Measurements from ENCODE around the gene DMPK.
A peak's percentile ranks its signal among the peaks of the same experiment; 100 is the strongest.

DMPK gene

DNA sequence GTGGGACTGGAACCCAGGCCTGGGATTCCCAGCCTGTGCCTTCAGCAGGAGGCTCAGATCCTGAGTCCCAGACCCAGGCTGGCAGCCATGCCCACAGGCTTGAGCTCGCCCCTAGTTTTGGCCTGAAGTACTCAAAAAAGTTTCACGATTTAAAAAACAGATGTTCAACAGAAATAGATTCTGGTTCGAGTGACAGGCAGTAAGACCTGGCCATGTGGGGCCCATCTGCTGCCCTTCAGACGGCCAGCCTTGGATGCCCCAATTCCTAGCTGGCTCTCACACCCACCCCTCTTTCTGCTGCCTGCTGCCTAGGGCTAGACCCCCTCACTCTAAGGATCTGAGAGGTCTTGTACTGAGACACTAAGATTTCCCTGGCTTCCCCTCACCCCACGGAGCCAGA lies 2.8 kb upstream of the DMPK start:
- DNase-seq = peak; percentile 15

DNA sequence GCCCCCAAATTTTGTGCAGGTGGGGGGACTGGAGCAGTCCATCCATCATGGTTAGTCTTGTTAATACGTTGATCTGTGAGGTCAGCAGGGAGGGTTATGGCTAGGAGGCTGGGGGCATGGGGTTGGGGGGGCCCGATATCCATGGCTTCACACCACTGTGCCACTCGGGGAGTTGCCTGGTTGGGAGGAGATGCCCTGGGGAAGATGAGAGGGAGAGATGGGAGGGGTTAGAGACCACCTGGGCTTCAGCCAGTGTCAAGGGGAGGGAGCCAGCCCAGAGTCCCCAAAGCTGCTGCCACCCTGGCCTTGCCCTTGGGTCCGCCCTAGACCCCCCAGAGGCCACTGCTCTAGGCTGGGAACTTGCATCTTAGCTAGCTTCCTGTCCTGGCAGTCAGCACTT lies 1.8 kb upstream of the DMPK start:
- no peak for DNase-seq

DNA sequence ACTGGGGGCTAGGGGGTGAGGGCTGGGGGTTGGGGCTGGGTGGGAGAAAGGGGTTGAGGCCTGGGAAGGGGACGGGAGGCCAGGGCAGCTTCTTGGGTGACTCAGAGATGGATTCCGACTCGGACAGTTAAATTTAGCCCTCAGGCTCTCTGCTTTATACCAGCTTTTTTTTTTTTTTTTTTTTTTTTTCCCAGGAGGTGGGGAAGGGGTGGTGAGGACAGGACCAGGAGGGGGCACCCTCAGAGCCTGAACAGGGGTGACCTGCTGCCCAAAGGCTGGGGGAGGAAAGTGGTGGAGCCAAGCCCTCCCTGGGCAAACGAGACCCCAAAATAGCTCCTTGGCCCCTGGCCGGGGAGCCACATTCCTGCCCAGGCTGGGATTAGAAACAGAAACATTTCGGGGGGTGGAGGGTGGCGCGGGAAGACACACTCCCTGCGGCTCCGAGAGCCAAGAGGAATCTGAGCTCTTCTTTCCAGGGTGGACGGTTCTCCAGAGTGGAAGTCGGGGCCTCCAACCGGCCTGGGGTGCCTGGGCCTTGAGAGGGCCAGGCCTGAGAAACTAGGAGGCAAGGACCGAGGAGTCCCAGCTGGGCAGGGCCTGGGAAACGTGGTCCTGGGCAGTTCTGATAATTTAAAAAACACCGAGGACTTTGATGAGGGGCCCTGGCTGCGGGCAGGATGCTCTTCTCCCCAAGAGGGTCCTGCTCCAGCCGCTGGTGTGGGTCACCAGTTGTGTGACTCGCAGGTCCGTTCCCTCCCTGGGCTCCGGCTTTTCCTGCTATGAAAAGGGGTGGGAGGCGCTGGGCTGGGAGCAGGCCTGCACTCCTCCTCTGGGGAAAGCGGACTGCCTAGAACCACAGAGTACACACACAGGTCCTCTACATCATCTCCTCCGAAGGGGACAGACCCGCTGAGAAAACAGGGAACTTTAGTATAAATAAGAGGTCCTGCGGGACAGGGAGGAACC lies 813 bp upstream of the DMPK start:
- peak; percentile 79 for DNase-seq

DNA sequence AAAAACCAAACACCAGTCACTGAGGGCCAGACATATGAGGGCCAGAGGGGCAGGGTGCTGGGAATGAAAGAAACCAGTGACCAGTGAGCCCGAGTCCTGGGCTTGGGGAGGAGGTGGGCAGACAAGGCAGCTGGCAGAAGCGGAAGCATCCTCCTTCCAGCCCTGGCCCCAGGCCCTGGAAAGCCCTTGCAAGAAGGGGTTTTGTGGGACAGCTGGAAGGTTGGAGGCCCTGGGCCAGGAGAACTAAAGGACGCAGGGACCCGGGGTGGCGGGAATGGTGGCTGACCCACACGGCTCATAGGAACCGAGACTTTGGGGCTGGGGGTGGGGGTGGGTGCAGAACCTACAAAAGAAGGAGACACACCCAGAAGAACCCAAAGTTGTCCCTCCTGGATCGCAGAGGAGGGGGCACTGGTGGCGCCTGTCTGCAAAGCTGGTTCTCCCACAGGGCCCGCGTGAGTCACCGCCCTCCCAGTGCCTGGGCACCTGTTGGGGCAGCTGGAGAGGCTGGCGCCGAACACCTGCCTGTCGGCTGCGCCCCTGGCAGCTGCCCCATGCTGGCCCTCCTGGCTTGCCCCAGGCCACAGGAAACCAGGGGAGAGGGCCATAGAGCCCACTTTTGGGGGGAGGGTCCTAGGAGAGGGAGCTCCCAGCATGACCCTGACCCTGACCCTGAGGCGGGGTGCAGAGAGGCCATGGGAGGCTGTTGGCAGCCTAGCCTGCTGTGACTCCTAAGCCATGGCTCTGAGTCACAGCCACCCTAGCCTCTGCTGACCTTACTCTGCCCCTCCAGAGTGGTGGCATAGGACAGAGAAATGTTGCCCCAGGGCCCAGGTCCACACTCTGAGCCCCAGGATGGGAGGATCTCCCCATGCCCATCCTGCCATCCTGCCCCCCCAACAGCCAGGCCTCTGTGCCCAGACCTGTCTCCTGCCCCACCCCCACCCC lies 802 bp downstream of the DMPK start:
- peak; percentile 75 for DNase-seq

DNA sequence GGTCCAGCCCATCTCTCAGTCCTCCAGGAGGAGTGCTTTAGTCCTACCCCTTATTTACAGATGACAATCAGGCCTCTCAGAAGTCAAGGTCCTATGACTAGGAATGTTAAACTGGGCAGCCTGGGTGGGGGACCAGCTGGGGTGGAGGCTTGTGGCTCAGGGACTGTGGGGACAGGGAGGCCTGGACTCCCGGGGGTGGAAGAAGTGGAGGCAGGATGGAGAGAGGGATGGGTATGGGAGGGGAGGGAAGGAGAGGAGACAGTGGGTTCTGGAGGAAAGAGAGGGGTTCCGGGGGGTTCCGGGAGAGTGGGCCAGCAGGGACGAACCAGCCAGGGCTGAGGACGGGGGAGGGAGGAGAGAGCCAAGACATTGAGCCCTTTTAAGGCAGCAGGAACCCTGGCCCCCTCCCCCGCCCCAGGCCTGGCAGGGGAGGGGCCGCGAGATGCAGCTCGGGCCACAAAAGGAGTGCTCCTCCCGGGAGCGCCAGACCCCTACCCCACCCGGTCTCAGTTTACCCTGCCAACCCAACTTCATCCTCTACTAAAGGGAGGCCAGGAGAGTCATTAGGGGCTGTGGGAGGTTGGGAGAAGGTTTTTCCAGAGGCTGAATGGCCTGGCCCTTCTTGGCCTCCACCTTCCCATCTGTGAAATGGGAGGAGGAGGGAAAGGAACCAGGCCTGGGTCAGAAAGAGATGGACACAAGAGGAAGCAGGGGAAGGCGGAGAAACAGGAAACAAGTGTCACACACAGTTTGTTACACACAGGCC lies 1.7 kb downstream of the DMPK start:
- DNase-seq = peak; percentile 43

DNA sequence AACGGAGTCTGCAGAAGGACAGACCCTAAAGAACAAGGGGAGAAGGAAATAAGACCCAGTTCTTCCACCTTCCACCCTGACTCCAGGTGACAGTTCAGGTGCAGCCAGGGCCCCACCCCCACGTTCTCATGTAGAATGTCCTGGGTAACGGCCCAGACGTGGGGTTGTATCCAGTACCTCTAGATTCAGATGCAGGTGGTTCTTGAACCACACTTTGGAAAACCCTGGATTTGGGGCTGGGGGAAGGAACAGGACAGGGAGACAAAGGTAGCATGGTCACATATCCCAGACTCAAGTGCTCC lies 2.2 kb downstream of the DMPK start:
- peak; percentile 27 for DNase-seq

DNA sequence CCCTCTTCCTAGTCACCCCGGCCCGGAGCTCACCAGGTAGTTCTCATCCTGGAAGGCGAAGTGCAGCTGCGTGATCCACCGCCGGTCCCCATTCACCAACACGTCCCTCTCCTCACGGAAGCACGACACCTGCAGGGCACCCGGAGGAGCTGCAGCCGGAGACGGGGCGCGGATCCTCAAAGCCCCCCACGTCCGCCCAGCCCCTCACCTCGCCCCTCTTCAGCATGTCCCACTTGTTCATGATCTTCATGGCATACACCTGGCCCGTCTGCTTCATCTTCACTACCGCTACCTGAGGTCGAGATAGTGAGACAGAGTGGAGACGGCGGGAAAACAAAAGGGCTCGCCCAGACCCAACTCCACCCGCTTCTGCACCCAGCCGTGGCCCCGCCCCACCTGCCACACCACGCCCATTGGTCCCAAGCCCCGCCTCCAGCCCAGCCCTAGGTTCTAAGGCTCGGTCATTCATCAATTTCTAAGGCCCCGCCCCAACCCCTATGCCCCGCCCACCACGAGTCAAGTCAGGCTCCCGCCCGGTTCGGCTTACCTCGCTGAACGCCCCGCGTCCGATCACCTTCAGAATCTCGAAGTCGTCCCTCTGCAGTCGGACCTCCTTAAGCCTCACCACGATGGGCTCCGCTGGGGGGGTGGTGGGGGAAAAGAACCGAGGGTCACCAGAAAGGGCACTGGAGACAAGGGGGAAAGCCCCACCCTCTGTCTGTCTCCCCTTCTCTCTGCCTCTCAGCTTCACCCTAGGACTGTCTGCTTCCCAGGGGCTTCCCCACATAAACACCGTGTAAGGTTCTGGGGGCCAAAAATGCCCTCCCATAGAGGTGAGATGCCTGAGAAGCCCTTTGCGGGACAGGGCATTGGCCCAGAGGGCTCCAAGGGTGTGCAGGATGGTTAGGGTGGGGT lies 2.8 kb downstream of the DMPK start:
- peak; percentile 81 for DNase-seq

DNA sequence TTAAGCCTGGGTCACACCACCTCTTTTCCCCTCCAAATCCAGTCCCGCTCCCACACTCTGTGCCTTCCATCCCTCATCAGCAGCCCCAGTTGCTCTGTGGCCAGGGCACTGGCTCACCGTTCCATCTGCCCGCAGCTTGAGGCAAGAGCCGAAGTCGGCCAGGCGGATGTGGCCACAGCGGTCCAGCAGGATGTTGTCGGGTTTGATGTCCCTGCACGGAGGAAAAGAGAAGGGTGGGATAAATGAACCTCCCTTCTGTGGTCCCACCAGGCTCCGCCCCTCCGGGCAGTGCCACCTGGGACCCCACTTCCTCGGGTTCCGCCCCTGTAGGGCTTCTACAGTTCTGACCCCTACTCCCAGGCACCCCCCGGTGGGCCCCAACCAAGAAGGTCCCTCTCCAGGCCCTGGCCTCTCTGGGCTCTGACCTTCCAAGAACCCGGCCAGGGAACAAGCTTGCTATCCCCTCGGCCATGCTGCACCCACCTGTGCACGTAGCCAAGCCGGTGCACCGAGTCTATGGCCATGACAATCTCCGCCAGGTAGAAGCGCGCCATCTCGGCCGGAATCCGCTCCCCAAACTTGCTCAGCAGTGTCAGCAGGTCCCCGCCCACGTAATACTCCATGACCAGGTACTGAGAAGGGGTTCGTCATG lies 4.2 kb downstream of the DMPK start:
- peak; percentile 35 for DNase-seq

DNA sequence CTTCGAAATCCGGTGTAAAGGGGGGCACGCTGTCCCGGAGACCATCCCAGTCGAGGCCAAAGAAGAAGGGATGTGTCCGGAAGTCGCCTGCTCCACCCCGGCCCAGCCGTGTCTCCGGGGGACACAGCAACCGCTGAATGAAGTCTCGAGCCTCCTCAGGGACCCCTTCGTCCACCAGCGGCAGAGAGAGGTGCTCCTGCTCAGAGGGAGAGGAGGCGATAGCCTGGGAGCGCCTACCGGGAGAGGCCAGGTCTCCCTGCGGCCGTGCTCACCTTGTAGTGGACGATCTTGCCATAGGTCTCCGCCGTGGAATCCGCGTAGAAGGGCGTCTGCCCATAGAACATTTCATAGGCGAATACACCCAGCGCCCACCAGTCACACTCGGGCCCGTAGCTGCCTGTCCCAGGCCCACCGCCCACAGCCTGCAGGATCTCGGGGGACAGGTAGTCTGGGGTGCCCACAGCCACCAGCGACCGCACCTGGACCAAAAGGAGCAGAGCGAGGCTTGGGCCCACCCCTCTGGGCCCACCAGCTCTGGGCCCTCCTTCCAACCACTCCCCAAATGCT lies 4.8 kb downstream of the DMPK start:
- peak; percentile 27 for DNase-seq

DNA sequence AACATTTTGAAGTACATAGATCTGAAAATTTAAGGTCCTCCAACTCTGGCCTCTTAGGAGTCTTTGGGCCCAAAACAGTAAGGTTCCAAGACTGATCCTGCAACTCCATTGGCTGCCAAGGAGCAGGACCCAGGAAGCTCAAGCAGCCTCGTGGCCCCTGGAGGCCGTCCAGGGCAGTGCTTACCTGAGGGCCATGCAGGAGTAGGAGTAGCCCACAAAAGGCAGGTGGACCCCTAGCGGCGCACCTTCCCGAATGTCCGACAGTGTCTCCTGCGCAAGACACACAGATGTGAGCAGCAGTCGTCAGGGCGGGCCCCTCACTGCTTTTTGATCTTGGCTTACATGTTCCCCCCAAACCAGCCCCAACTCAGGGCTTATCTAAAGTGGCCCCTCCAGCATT lies 7.5 kb downstream of the DMPK start:
- DNase-seq = no peak

DNA sequence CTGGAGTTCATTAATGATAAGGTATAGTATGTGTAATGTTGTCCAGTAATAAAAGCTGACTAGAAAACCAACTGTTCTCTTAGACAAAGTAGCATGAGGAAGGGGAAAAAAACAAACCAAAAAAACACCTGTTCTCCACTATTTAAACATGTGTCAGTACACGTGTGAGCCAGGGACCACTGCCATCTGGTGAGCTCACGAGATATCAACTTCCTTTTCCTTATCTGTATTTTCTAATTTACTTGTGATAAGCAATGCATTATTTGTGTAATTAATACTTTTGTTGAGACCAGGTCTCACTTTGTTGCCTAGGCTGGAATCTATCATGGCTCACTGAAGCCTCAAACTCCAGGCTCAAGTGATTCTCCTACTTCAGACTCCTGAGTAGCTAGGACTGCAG lies 8.9 kb downstream of the DMPK start:
- no peak for DNase-seq

DNA sequence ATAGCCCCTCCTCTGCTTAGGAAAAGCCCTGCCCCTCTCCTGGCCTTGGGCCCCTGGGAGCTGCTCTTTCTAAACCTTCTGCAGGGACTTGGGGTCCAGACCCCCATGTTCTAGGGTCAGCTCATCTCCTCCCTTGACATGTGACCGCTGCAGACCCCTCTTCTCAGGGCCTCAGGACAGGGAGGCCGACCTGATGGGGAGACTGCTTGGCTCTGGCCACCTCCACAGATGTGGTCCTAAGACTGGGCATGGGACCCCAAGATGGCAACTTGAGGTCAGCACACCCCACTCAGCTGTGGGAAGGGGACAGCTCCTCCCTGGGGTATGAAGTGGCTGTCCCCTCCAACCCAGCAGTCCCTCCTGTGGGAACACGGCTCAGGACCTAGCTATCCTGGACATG lies 9.4 kb downstream of the DMPK start:
- DNase-seq = no peak

DNA sequence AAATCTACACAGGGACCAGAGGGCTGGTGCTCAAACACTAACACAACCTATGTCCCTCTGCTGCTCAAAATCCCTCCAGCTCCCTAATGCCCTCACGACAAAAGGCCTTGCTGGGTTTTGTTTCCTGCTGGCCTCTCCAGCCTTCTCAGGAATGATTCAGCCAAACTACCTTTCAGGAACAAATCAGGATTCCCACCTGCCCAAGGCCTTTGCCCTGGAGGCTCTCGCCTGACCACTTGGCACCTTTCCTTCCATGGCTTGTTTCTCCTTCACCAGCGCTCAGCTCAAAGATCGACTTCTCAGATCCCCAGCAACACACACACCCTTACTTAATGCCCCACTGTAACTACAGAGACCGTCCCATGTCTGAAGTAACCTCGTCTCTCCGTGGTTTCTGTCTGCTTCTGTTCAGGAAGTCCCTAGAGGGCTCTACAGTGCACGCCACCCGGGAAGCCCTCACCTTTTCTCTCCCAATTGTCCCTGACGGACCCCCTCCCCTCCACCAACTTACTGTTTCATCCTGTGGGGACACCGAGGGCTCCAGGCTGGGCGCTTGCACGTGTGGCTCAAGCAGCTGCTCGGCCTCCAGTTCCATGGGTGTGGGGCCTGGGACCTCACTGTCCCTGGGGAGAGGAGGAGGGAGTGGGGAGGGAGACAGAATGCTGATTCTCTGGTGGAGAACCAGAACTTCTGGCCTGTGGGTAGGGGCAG lies 10.0 kb downstream of the DMPK start:
- DNase-seq = no peak

DNA sequence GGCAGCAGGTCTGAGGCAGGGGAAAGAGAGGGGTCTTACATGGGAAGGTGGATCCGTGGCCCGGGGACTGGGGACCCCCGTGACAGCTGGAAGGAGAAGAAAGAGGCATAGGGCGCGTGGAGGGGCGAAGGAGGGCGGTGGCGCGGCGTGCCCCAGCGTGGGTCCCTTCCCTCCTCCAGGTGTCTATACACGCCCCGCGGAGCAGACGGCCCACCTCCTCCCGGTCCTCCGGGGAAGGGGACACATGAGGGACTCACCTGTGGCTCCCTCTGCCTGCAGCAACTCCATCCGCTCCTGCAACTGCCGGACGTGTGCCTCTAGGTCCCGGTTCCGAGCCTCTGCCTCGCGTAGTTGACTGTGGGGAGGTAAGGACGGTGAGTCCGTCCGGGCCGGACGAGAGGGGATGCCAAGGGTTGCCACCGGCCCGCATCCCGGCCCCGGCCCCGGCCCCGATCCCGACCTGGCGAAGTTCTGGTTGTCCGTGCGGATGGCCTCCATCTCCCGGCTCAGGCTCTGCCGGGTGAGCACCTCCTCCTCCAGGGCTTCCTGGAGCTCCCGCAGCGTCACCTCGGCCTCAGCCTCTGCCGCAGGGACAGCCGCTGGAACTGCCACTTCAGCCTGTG lies 10.9 kb downstream of the DMPK start:
- no peak for DNase-seq

DNA sequence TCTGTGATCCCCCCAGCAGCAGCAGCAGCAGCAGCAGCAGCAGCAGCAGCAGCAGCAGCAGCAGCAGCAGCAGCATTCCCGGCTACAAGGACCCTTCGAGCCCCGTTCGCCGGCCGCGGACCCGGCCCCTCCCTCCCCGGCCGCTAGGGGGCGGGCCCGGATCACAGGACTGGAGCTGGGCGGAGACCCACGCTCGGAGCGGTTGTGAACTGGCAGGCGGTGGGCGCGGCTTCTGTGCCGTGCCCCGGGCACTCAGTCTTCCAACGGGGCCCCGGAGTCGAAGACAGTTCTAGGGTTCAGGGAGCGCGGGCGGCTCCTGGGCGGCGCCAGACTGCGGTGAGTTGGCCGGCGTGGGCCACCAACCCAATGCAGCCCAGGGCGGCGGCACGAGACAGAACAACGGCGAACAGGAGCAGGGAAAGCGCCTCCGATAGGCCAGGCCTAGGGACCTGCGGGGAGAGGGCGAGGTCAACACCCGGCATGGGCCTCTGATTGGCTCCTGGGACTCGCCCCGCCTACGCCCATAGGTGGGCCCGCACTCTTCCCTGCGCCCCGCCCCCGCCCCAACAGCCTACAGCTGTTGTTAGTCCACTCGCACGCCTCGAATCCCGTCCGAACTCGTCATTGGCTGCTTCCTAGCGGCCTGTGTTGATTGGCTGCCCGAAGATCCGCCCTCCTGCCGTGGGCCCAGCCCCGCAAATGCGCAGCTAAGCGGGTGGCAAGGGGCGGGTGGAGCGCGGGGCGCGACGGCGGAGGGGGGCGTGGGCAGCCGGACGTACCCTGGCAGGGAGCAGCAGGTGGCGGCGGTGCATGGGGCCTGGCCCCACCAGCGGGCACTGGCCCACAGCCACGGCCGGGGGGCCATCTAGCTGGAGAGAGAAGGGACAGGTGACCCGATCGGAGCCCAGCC lies 11.8 kb downstream of the DMPK start:
- DNase-seq = peak; percentile 98

DNA sequence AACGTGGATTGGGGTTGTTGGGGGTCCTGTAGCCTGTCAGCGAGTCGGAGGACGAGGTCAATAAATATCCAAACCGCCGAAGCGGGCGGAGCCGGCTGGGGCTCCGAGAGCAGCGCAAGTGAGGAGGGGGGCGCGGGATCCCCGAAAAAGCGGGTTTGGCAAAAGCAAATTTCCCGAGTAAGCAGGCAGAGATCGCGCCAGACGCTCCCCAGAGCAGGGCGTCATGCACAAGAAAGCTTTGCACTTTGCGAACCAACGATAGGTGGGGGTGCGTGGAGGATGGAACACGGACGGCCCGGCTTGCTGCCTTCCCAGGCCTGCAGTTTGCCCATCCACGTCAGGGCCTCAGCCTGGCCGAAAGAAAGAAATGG lies 12.5 kb downstream of the DMPK start:
- no peak for DNase-seq

DNA sequence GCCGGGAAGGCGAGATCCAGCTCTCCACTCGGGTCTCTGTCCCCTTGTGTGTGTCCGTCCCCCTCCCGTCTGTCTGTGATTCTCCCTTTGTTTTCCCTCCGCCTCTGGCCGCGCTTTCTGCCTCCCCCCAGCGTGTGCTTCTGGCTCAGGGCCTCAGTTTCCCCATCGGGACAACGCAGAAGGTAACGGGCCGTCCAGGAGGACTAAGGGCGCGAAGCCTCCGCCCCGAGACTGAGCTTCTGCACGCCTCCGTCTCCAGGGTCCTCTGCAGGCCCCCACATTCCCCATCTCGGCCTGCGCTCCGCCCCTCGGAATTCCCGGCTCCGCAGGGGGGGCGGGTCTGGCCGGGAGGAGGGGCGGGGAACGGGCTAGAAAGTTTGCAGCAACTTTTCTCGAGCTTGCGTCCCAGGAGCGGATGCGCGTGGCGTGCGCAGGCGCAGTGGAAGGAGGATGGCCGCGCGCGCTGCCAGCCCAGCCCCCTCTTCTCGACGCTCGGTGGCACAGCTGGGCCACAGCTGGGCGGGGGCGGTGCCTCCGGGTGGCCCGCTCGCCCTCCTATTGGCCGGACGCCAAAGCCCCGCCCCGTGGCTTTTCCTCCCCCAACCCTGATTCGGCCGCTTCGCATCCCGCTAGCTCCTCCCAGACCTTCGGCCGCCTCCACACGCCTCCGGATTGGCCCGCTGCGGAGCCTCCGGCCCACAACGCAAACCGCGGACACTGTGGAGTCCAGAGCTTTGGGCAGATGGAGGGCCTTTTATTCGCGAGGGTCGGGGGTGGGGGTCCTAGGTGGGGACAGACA lies 13.1 kb downstream of the DMPK start, which contains the start of gene SIX5:
SIX5 (minus strand) TSS at position 269 of the 799 bp plus-strand sequence. CDS start 408 bp downstream, outside the sequence.
- DNase-seq = peak; percentile 99

DNA sequence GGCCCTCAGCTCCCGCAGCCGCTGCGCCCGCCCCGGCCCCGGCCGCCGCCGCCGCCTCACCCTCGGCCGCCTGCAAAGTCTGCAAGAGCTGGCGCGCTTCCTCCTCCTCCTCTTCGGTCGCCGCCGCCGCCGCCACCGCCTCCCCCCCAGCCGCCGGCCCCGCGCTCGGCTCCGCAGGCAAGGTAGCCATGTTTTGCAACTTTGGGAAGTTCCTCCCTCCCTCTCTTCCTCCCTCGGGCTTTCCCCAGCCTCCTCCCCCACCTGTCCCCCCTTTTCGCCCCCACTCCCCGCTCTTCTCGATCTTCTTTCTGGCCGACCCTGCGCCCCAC lies 13.7 kb downstream of the DMPK start:
- DNase-seq = peak; percentile 83
